ENCODE results near the gene MFAP2.
A peak's percentile ranks its signal among the peaks of the same experiment; 100 is the strongest.

The MFAP2 gene

DNA sequence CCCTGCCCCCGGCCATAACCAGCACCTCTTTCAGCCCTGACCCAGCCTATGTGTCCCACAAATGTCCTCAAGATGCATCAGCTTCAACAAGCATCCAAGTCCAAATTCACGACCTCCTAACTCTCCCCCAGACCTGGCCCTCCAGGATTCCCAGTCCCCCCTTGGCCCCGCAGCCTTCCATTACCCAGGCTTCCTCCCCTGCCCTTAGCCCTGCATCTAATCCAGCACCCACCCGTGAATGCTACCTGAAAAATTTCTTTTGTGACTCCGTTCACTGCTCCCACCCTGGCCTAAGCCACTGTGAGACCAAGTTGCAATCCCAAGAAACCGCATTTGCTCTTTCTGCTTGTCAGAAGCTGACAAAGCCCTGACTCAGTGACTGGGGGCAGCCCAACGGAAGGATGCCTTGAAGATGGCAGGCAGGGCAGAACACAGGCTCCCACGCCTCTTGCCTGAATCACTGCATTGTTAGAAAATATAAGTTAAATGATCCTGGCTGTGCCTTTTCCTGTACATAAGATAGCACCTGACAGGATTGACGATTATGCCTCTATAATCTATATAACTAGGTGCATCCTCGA, 939 bp upstream of the MFAP2 start:
- H3K27ac ChIP-seq (ENCODE audit: low read length), result no peak overlapping the region
- no CpG with 5 or more reads among the region's 10 CpGs for WGBS (ENCODE audit: insufficient coverage, insufficient read length)
- no peak overlapping the region for H3K4me3 ChIP-seq (ENCODE audit: low read length)
- peaks cover 20% of the 10 kb centered on the region for H3K36me3 ChIP-seq (ENCODE audit: control insufficient read depth, insufficient read depth, low read length)
- no peak for DNase-seq (ENCODE audit: low read depth, low spot score)
- H3K9me3 ChIP-seq (ENCODE audit: control insufficient read depth, insufficient read depth, low read length), result no peaks in the 10 kb centered on the region
- H3K4me1 ChIP-seq (ENCODE audit: control insufficient read depth, insufficient read depth, low read length), result peaks cover 15% of the 10 kb centered on the region
- H3K27me3 ChIP-seq (ENCODE audit: control insufficient read depth, insufficient read depth, low read length), result no peaks in the 10 kb centered on the region

DNA sequence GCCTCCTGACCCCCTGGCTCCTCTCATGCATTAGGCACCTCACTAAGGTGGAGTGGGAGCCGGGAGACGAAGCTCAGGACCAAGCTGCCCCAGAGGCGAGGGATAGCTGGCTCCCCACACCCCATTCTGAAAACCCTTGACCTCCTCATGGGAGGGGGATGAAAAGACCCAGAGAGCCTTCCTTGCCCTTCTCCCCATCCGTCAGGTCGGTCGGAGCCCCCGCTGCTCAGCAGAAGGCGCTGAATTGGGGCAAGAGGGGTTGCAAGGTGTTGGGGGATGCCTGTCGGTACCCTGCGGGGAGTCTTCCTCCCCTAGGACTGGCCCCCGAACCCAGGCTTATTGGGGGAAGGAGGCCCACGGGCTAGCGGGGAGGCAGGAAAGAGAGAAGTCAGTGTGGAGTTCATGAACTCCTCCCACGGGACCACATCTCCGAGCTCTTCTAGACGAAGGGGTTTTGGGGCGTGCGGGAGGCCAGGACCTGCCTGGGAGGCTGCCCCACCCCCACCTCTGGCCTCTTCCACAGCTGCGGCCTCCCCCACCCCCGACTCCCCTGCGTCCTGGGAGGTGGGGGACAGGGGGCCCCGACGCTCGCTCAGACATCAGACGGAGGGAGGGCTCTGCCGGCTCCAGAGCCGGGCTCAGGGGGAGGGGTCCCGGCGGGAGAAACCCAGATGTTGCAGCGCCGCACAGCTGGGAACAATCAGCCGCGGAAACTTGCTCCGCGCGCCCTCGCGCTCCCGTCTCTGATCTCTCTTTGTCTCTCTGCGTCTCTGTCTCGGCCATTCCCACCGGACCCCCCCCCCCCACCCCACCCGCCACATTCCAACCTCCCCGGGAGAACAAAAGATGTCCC, 719 bp downstream of the MFAP2 start:
- Histone ChIP-seq H3K27me3 (ENCODE audit: control insufficient read depth, insufficient read depth, low read length) (no peaks in the 10 kb centered on the region), H3K36me3 (ENCODE audit: control insufficient read depth, insufficient read depth, low read length) (peaks cover 20% of the 10 kb centered on the region), H3K4me1 (ENCODE audit: control insufficient read depth, insufficient read depth, low read length) (peaks cover 15% of the 10 kb centered on the region), H3K27ac (ENCODE audit: low read length) (no peak overlapping the region), H3K4me3 (ENCODE audit: low read length) (peak overlapping the region; percentile 68; the same call in 1 of the 2 replicates), H3K9me3 (ENCODE audit: control insufficient read depth, insufficient read depth, low read length) (no peaks in the 10 kb centered on the region)
- WGBS (ENCODE audit: insufficient coverage, insufficient read length), result no CpG with 5 or more reads among the region's 44 CpGs
- DNase-seq (ENCODE audit: low read depth, low spot score), result no peak

DNA sequence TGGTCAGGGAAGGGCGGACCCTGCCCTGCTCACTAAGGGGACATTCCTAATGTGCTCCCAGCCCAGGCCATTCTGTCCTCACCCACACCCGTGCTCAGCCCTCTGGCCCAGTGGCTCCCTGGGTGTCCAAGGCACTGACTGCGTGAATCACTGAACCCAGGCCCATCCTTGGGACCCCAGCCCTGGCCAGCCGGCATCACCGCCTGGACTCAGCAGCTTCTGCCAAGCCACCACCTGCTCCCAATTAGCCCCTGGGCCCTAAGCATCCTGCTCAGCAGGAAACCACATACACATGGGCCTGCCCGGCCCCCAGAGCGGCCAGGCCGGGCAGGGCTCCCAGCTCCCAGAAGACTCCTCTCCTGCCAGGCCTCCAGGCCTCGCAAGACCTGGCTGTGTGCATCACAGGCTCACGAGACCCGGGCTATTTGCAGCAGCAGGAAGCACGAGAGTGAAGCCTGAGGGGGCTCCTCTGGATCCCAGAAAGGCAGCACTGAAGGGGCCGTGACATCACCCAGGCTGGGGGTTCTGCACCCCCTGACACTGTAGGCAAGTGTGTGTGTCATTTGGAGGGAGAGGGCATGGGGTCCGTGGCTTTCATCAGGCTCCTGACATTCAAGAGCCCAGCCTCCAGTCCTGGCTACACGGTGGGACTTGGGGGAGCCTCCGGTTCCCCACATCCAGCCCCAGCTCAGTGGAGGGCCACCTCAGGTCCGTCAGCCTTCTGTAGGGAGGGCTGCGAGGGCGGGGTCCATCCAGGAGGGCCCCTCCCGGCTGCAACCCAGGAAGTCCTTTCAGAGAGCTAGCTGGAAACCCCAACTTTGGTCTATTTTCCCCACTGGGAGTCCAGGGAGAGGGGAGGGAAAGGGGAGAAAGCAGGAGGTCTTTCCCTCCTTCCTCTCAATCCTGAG, 1.6 kb downstream of the MFAP2 start:
- no peak for DNase-seq (ENCODE audit: low read depth, low spot score)

DNA sequence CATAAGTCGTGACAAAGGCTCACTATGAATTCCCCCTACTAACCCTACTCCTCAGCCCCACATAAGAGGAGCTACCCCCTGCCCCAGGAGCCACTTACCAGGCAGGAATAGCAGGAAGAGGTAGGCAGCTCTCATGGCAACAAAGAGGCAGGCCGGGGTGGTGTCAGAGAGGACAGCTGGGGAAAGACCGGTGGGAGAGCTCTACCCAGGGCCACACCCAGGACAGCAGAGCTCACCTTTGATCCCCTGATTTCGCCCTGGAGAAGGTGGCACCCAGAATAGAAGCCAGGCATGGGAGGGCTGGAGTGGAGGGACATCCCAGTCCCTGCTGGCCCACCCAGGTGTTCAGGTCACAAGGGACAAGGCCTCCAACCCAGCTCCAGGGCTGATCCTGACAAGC, 2.3 kb downstream of the MFAP2 start:
- Histone ChIP-seq H3K27me3 (ENCODE audit: control insufficient read depth, insufficient read depth, low read length) (no peaks in the 10 kb centered on the region), H3K4me3 (ENCODE audit: low read length) (no peak overlapping the region), H3K36me3 (ENCODE audit: control insufficient read depth, insufficient read depth, low read length) (peaks cover 23% of the 10 kb centered on the region), H3K4me1 (ENCODE audit: control insufficient read depth, insufficient read depth, low read length) (peaks cover 12% of the 10 kb centered on the region), H3K27ac (ENCODE audit: low read length) (no peak overlapping the region), H3K9me3 (ENCODE audit: control insufficient read depth, insufficient read depth, low read length) (no peaks in the 10 kb centered on the region)
- no peak for DNase-seq (ENCODE audit: low read depth, low spot score)
- WGBS (ENCODE audit: insufficient coverage, insufficient read length), result no CpG with 5 or more reads among the region's 4 CpGs

More for the DNA sequence above, 1.6 kb downstream of the MFAP2 start:
- no peak overlapping the region for H3K27ac ChIP-seq (ENCODE audit: low read length)
- H3K36me3 ChIP-seq (ENCODE audit: control insufficient read depth, insufficient read depth, low read length), result peaks cover 20% of the 10 kb centered on the region
- peak overlapping the region; percentile 68; the same call in 1 of the 2 replicates for H3K4me3 ChIP-seq (ENCODE audit: low read length)
- H3K27me3 ChIP-seq (ENCODE audit: control insufficient read depth, insufficient read depth, low read length), result no peaks in the 10 kb centered on the region
- no CpG with 5 or more reads among the region's 20 CpGs for WGBS (ENCODE audit: insufficient coverage, insufficient read length)
- H3K9me3 ChIP-seq (ENCODE audit: control insufficient read depth, insufficient read depth, low read length), result no peaks in the 10 kb centered on the region
- peaks cover 15% of the 10 kb centered on the region for H3K4me1 ChIP-seq (ENCODE audit: control insufficient read depth, insufficient read depth, low read length)

DNA sequence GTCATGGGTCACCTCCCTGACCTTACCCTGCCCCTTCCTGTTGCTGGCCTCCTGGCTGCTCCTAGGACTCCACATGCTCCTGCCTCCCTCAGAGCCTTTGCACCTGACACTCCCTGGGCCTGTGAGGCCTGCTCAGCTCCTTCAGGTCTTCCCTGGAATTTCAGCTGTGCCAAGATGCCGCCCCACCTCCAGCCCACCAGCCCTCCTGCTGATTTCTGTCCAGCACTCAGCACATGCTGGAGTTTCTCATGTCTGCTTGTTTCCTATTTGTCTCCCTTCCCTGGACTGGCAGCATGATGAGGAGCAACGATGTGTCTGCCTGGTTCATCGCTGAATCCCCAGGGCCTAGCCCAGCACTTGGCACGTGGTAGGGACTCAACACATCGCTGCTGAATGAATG, 3.0 kb downstream of the MFAP2 start:
- H3K27me3 ChIP-seq (ENCODE audit: control insufficient read depth, insufficient read depth, low read length), result no peaks in the 10 kb centered on the region
- no CpG with 5 or more reads among the region's 5 CpGs for WGBS (ENCODE audit: insufficient coverage, insufficient read length)
- H3K27ac ChIP-seq (ENCODE audit: low read length), result no peak overlapping the region
- H3K4me3 ChIP-seq (ENCODE audit: low read length), result no peak overlapping the region
- no peaks in the 10 kb centered on the region for H3K9me3 ChIP-seq (ENCODE audit: control insufficient read depth, insufficient read depth, low read length)
- no peak for DNase-seq (ENCODE audit: low read depth, low spot score)
- H3K4me1 ChIP-seq (ENCODE audit: control insufficient read depth, insufficient read depth, low read length), result peaks cover 12% of the 10 kb centered on the region
- H3K36me3 ChIP-seq (ENCODE audit: control insufficient read depth, insufficient read depth, low read length), result peaks cover 23% of the 10 kb centered on the region

DNA sequence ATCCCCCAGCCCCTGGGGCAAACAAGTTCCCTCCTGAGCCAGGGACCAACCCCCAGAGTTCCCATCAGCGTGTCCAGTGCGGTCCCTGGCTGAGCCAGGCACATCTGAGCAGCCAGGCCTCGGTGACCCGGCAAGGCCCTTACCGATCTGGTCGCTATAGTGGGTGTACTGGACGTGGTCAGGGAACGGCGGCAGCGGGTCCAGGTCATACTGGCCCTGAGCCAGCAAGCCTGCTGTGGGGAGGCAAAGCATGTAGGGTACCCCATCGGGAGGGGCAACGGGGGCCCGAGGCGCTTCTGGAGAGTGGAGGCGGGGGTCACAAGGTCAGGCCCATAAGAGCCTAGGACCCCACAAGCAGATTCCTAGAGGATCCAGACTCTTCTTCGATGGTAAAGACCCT, 3.5 kb downstream of the MFAP2 start:
- H3K36me3 ChIP-seq (ENCODE audit: control insufficient read depth, insufficient read depth, low read length), result peaks cover 23% of the 10 kb centered on the region
- no CpG with 5 or more reads among the region's 16 CpGs for WGBS (ENCODE audit: insufficient coverage, insufficient read length)
- no peak for DNase-seq (ENCODE audit: low read depth, low spot score)
- no peak overlapping the region for H3K4me3 ChIP-seq (ENCODE audit: low read length)
- H3K9me3 ChIP-seq (ENCODE audit: control insufficient read depth, insufficient read depth, low read length), result no peaks in the 10 kb centered on the region
- H3K27ac ChIP-seq (ENCODE audit: low read length), result no peak overlapping the region
- H3K4me1 ChIP-seq (ENCODE audit: control insufficient read depth, insufficient read depth, low read length), result peaks cover 12% of the 10 kb centered on the region
- no peaks in the 10 kb centered on the region for H3K27me3 ChIP-seq (ENCODE audit: control insufficient read depth, insufficient read depth, low read length)

DNA sequence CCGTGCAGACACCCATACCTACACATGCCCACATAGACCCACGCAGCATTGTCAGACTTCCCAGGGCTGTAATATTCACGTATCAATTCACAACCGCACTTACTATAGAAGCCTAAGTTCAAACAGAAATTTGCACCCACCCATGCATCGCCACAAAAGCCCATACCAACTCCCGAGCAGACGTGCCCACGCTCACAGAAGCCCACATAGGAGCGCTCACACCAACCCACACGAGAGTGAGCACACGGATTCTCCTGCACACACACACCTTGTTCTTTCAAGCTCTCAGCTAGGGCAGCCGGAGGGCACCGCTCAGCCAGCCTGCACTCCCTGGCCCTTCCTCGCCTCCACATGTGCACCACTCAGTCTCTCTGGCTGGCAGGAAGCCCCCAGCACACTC, 4.6 kb downstream of the MFAP2 start:
- H3K36me3 ChIP-seq (ENCODE audit: control insufficient read depth, insufficient read depth, low read length), result peaks cover 29% of the 10 kb centered on the region
- WGBS (ENCODE audit: insufficient coverage, insufficient read length), result 100% methylated on average over 3 of the region's 14 CpGs

DNA sequence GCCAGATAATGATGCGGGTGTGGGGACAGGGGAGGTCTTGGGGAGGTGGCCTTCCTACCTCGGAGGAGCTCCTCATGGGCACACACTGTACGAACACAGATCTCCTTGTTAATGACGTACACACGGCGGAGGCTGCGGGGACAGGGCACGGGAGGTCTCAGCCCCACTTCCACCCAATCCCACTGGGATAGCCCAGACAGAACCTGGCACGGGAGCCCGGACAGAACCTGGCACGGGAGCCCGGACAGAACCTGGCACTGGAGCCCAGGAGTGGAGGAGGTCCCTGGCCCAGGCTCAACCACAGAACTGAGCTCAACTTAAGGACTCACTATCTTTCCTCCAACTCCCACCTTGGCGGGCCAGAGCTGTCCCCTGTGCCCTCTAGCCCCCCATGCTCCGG, 5.2 kb downstream of the MFAP2 start:
- Histone ChIP-seq H3K27me3 (ENCODE audit: control insufficient read depth, insufficient read depth, low read length) (no peaks in the 10 kb centered on the region), H3K27ac (ENCODE audit: low read length) (no peak overlapping the region), H3K4me3 (ENCODE audit: low read length) (no peak overlapping the region), H3K4me1 (ENCODE audit: control insufficient read depth, insufficient read depth, low read length) (peaks cover 13% of the 10 kb centered on the region), H3K9me3 (ENCODE audit: control insufficient read depth, insufficient read depth, low read length) (no peaks in the 10 kb centered on the region), H3K36me3 (ENCODE audit: control insufficient read depth, insufficient read depth, low read length) (peaks cover 29% of the 10 kb centered on the region)
- DNase-seq (ENCODE audit: low read depth, low spot score), result no peak
- WGBS (ENCODE audit: insufficient coverage, insufficient read length), result no CpG with 5 or more reads among the region's 14 CpGs

More for the DNA sequence above, 4.6 kb downstream of the MFAP2 start:
- Histone ChIP-seq H3K27ac (ENCODE audit: low read length) (no peak overlapping the region), H3K27me3 (ENCODE audit: control insufficient read depth, insufficient read depth, low read length) (no peaks in the 10 kb centered on the region), H3K4me1 (ENCODE audit: control insufficient read depth, insufficient read depth, low read length) (peaks cover 13% of the 10 kb centered on the region), H3K9me3 (ENCODE audit: control insufficient read depth, insufficient read depth, low read length) (no peaks in the 10 kb centered on the region), H3K4me3 (ENCODE audit: low read length) (no peak overlapping the region)
- DNase-seq (ENCODE audit: low read depth, low spot score), result no peak

DNA sequence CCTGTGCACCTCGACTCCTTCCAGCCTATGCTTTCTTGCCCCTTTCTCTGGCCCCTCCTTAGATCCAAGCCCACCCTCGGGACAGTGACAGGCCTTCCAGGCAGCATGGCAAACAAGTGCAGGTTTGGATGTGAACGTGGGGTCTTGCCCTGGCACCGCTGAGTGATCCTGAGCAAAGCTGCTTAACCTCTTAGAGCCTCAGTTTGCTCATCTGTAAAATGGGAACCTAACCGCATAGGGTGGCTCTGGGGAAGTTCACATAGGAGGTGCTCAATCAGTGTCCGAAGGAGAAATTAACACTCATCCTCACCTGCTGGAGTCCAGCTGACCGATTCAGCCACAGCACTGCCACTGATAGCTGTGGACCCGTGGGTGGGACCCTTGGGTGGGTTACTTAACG, 7.2 kb downstream of the MFAP2 start:
- Histone ChIP-seq H3K4me1 (ENCODE audit: control insufficient read depth, insufficient read depth, low read length) (peaks cover 5% of the 10 kb centered on the region), H3K9me3 (ENCODE audit: control insufficient read depth, insufficient read depth, low read length) (no peaks in the 10 kb centered on the region), H3K36me3 (ENCODE audit: control insufficient read depth, insufficient read depth, low read length) (peaks cover 24% of the 10 kb centered on the region), H3K27ac (ENCODE audit: low read length) (no peak overlapping the region), H3K4me3 (ENCODE audit: low read length) (no peak overlapping the region), H3K27me3 (ENCODE audit: control insufficient read depth, insufficient read depth, low read length) (no peaks in the 10 kb centered on the region)
- no peak for DNase-seq (ENCODE audit: low read depth, low spot score)
- no CpG with 5 or more reads among the region's 9 CpGs for WGBS (ENCODE audit: insufficient coverage, insufficient read length)

DNA sequence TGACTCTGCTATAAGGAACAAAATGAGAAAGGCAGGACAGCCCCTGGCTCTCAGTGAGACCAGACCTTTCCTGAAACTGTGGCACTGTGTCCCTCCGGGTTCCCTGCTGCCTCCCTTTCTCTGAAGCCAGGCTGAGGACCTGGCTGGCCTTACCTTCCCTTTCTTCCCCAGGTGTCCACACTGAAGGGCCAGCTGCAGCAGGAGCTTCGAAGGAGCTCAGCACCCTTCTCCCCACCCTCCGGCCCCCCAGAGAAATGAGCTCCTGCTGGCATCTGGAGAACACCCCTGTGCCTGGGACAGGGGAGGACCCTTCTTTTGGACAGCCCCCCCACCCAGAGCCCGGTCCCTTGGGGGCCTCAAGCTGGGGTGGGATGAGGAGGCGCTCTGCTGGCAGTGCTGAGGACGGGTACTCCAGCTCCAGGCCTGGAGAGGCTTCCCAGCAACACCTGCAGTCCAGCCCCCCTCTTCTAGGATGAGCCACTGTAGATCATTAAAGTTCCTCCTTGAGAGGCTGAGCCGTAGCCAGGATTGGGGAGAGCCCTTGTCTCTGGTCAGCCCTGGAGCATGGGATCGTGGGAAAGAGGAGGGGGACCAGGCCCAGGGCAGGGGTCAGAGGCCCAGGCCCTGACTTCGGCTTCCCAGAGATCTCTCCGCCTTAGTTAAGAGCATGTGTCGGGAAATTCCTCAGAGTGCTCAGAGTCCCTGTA, 8.1 kb downstream of the MFAP2 start:
- no peak for DNase-seq (ENCODE audit: low read depth, low spot score)
- Histone ChIP-seq H3K27me3 (ENCODE audit: control insufficient read depth, insufficient read depth, low read length) (no peaks in the 10 kb centered on the region), H3K4me1 (ENCODE audit: control insufficient read depth, insufficient read depth, low read length) (peaks cover 1% of the 10 kb centered on the region; the same call in 1 of the 2 replicates), H3K4me3 (ENCODE audit: low read length) (no peak overlapping the region), H3K36me3 (ENCODE audit: control insufficient read depth, insufficient read depth, low read length) (peaks cover 16% of the 10 kb centered on the region), H3K27ac (ENCODE audit: low read length) (no peak overlapping the region), H3K9me3 (ENCODE audit: control insufficient read depth, insufficient read depth, low read length) (no peaks in the 10 kb centered on the region)
- no CpG with 5 or more reads among the region's 11 CpGs for WGBS (ENCODE audit: insufficient coverage, insufficient read length)
